IMR-90 (cell line): ENCODE results near the gene OR10W1.

ENCODE experiments used
- FOS ChIP-seq: fragments of 150-350 bp; IDR thresholded peaks from 2 replicates; pipeline ENCODE4 v1.6.1; 2016; ENCODE audit warnings: low read depth, low read length
- TF ChIP-seq, protein P1 (sequence below): conservative IDR thresholded peaks from 2 replicates; pipeline ENCODE4 v1.5.1; 2012; ENCODE audit warnings: mild to moderate bottlenecking, low read depth, low read length, improper control_type of control experiment
- TF ChIP-seq, protein P2 (sequence below): fragments of 150-350 bp; IDR thresholded peaks from 2 replicates; pipeline ENCODE4 v1.6.1; 2017; ENCODE audit warnings: mild to moderate bottlenecking, antibody characterized with exemption, low read length, low read depth

DNA sequence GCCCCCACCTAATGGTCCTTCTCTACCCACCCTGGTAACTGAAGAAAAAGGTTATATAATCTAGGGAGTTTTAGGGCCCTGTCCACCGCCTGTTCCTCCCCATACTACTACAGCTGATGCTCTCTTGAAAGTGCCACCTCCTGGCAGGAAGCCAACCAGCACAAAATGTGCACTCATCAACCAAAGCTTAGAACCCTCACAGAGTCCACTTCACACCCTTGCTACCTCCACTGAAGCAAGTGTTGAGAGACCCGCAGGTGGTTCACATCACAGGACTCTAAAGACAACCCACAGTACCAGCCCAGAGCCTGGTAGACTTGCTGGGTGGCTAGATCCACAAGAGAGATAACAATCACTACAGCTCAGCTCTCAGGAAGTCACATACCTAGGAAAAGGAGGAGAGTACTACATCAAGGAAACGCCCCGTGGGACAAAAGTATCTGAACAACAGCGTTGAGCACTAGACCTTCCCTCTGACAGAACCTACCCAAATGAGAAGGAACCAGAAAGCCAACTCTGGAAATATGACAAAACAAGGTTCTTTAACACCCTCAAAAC lies 17.5 kb upstream of the OR10W1 start:
- TF ChIP-seq, protein P1, sequence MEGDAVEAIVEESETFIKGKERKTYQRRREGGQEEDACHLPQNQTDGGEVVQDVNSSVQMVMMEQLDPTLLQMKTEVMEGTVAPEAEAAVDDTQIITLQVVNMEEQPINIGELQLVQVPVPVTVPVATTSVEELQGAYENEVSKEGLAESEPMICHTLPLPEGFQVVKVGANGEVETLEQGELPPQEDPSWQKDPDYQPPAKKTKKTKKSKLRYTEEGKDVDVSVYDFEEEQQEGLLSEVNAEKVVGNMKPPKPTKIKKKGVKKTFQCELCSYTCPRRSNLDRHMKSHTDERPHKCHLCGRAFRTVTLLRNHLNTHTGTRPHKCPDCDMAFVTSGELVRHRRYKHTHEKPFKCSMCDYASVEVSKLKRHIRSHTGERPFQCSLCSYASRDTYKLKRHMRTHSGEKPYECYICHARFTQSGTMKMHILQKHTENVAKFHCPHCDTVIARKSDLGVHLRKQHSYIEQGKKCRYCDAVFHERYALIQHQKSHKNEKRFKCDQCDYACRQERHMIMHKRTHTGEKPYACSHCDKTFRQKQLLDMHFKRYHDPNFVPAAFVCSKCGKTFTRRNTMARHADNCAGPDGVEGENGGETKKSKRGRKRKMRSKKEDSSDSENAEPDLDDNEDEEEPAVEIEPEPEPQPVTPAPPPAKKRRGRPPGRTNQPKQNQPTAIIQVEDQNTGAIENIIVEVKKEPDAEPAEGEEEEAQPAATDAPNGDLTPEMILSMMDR, result no peak
- TF ChIP-seq FOS, result no peak
- TF ChIP-seq, protein P2, sequence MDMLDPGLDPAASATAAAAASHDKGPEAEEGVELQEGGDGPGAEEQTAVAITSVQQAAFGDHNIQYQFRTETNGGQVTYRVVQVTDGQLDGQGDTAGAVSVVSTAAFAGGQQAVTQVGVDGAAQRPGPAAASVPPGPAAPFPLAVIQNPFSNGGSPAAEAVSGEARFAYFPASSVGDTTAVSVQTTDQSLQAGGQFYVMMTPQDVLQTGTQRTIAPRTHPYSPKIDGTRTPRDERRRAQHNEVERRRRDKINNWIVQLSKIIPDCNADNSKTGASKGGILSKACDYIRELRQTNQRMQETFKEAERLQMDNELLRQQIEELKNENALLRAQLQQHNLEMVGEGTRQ, result no peak
